GM15510 (cell line): ENCODE measurements around the gene SDK2.

ENCODE experiments used
- POLR2A ChIP-seq: IDR thresholded peaks from 3 replicates; pipeline ENCODE4 v1.6.1; 2011; ENCODE audit warnings: borderline replicate concordance; ENCODE audit not compliant: insufficient read length; ENCODE audit errors: extremely low read depth

SDK2 gene

GRCh38 chr17:73465130-73465952, 178.9 kb downstream of the SDK2 start:
- TF ChIP-seq POLR2A: no peak

- TF ChIP-seq POLR2A: no peak
Measured at GRCh38 chr17:73464447-73464846, 179.8 kb downstream of the SDK2 start.

GRCh38 chr17:73463821-73464220, 180.4 kb downstream of the SDK2 start:
- no peak for TF ChIP-seq POLR2A

GRCh38 chr17:73462823-73463222, 181.4 kb downstream of the SDK2 start:
- TF ChIP-seq POLR2A: no peak

GRCh38 chr17:73459980-73460379, 184.3 kb downstream of the SDK2 start:
- TF ChIP-seq POLR2A: no peak

- TF ChIP-seq POLR2A: no peak
Measured at GRCh38 chr17:73455767-73456166, 188.5 kb downstream of the SDK2 start.

- no peak for TF ChIP-seq POLR2A
Measured at GRCh38 chr17:73455050-73455687, 189.1 kb downstream of the SDK2 start.

- no peak for TF ChIP-seq POLR2A
Measured at GRCh38 chr17:73453090-73453489, 191.2 kb downstream of the SDK2 start.

GRCh38 chr17:73452009-73452408, 192.2 kb downstream of the SDK2 start:
- no peak for TF ChIP-seq POLR2A

- TF ChIP-seq POLR2A: no peak
Measured at GRCh38 chr17:73447319-73447718, 196.9 kb downstream of the SDK2 start.

- TF ChIP-seq POLR2A: no peak
Measured at GRCh38 chr17:73446617-73447016, 197.6 kb downstream of the SDK2 start.

GRCh38 chr17:73445466-73445865, 198.8 kb downstream of the SDK2 start:
- no peak for TF ChIP-seq POLR2A

- no peak for TF ChIP-seq POLR2A
Measured at GRCh38 chr17:73444021-73444420, 200.2 kb downstream of the SDK2 start.

- TF ChIP-seq POLR2A: no peak
Measured at GRCh38 chr17:73439597-73439996, 204.6 kb downstream of the SDK2 start.

GRCh38 chr17:73437826-73438225, 206.4 kb downstream of the SDK2 start:
- TF ChIP-seq POLR2A: no peak

GRCh38 chr17:73436954-73437353, 207.3 kb downstream of the SDK2 start:
- no peak for TF ChIP-seq POLR2A
